Neutrophil (primary cell): Measurements from ENCODE around the gene GRIN2D.

Experiments
- H3K27ac ChIP-seq: fragments of 200-600 bp; sonication (generic); 2 replicates; pipeline ENCODE4 v1.5.1; 2016; ENCODE audit warnings: mild to moderate bottlenecking, moderate library complexity
- H3K27me3 ChIP-seq: fragments of 200-600 bp; sonication (generic); 2 replicates; pipeline ENCODE4 v1.6.0; 2016; ENCODE audit warnings: mild to moderate bottlenecking
- H3K36me3 ChIP-seq: fragments of 200-600 bp; sonication (generic); 2 replicates; pipeline ENCODE4 v1.5.1; 2017
- H3K4me1 ChIP-seq, 2 experiments: fragments of 200-600 bp in 1 of 2; sonication (generic) in 1 of 2; 1 replicate in 1 of 2; 2 replicates in 1 of 2; pipeline versions ENCODE4 v1.5.1 to v1.6.1; 2013 to 2016; ENCODE audit warnings: low read depth in 1 of 2, low read length in 1 of 2, mild to moderate bottlenecking in 1 of 2, moderate library complexity in 1 of 2; ENCODE audit not compliant: control insufficient read depth in 1 of 2, insufficient read depth in 1 of 2
- H3K4me3 ChIP-seq, 2 experiments: fragments of 200-600 bp in 1 of 2; sonication (generic) in 1 of 2; 1 replicate in 1 of 2; 2 replicates in 1 of 2; pipeline ENCODE4 v1.5.1; 2013 to 2016; ENCODE audit warnings: low read depth in 1 of 2, low read length in 1 of 2, mild to moderate bottlenecking in 1 of 2, moderate library complexity in 1 of 2
- H3K9me3 ChIP-seq: fragments of 200-600 bp; sonication (generic); 2 replicates; pipeline ENCODE4 v1.5.1; 2016
- CTCF ChIP-seq: fragments of 200-600 bp; sonication (generic); IDR thresholded peaks from 2 replicates; pipeline ENCODE4 v1.5.1; 2016; ENCODE audit warnings: antibody characterized with exemption

Gene GRIN2D

GRCh38 chr19:48393559-48394330 is at the start of gene GRIN2D:
GRIN2D (plus strand) TSS chr19:48393668; CDS start chr19:48398393, 4,725 bp downstream.
- no peak within 1 kb of the TSS for H3K4me3 ChIP-seq
- peaks cover 7% of the 10 kb centered on the region for H3K36me3 ChIP-seq
- H3K9me3 ChIP-seq = no peaks in the 10 kb centered on the region
- H3K27me3 ChIP-seq = peaks cover 73% of the 10 kb centered on the region
- H3K27ac ChIP-seq = no peak within 1 kb of the TSS
- H3K4me1 ChIP-seq = peaks cover 24 to 32% of the 10 kb centered on the region in 2 experiments
- no peak for TF ChIP-seq CTCF

- no peaks in the 10 kb centered on the region for H3K9me3 ChIP-seq
- TF ChIP-seq CTCF = no peak
Observed at GRCh38 chr19:48344892-48345291, 48.6 kb upstream of the GRIN2D start.

GRCh38 chr19:48346191-48346590 is 47.3 kb upstream of the GRIN2D start:
- Histone ChIP-seq H3K27ac (no peak overlapping the region), H3K4me3 (no peak overlapping the region), H3K27me3 (no peaks in the 10 kb centered on the region), H3K9me3 (no peaks in the 10 kb centered on the region), H3K36me3 (no peaks in the 10 kb centered on the region), H3K4me1 (peaks cover 4 to 5% of the 10 kb centered on the region in 2 experiments)
- no peak for TF ChIP-seq CTCF

More at GRCh38 chr19:48344892-48345291, 48.6 kb upstream of the GRIN2D start:
- peaks cover 4 to 5% of the 10 kb centered on the region in 2 experiments for H3K4me1 ChIP-seq
- H3K27ac ChIP-seq = no peak overlapping the region
- no peaks in the 10 kb centered on the region for H3K36me3 ChIP-seq
- H3K27me3 ChIP-seq = no peaks in the 10 kb centered on the region
- no peak overlapping the region for H3K4me3 ChIP-seq

- no peak overlapping the region for H3K27ac ChIP-seq
- no peaks in the 10 kb centered on the region for H3K27me3 ChIP-seq
- no peaks in the 10 kb centered on the region for H3K36me3 ChIP-seq
- no peak for TF ChIP-seq CTCF
- H3K9me3 ChIP-seq = no peaks in the 10 kb centered on the region
- H3K4me3 ChIP-seq = no peak overlapping the region
- peaks cover 3 to 4% of the 10 kb centered on the region in 2 experiments for H3K4me1 ChIP-seq
Observed at GRCh38 chr19:48348045-48348444, 45.4 kb upstream of the GRIN2D start.

GRCh38 chr19:48348737-48349136 is 44.7 kb upstream of the GRIN2D start:
- Histone ChIP-seq H3K4me3 (no peak overlapping the region), H3K27ac (no peak overlapping the region), H3K27me3 (no peaks in the 10 kb centered on the region), H3K9me3 (no peaks in the 10 kb centered on the region), H3K36me3 (no peaks in the 10 kb centered on the region), H3K4me1 (no peaks in the 10 kb centered on the region)
- TF ChIP-seq CTCF = no peak
